ENCODE results near the gene SPATA20.

Gene SPATA20

GRCh38 chr17:50565402-50566350, 18.7 kb downstream of the SPATA20 start:
- Histone ChIP-seq H4K20me1 (ENCODE audit: insufficient read depth) (no peaks in the 10 kb centered on the region), H3K36me3 (ENCODE audit: insufficient read depth) (no peaks in the 10 kb centered on the region), H3K4me1 (ENCODE audit: low read depth, poor library complexity, severe bottlenecking) (peaks cover 6% of the 10 kb centered on the region), H2AFZ (ENCODE audit: low read depth) (no peak overlapping the region), H3K9ac (no peak overlapping the region), H3K27me3 (ENCODE audit: insufficient read depth, low read depth) (peaks cover 71% of the 10 kb centered on the region), H3K4me2 (no peak overlapping the region), H3K27ac (no peak overlapping the region), H3K4me3 (IDR thresholded peaks at IDR 0.05; ENCODE audit: insufficient read depth, low read depth, low read length) (no peak overlapping the region), H3K79me2 (ENCODE audit: insufficient read depth, low read depth) (no peaks in the 10 kb centered on the region)
- TF ChIP-seq, protein P1, sequence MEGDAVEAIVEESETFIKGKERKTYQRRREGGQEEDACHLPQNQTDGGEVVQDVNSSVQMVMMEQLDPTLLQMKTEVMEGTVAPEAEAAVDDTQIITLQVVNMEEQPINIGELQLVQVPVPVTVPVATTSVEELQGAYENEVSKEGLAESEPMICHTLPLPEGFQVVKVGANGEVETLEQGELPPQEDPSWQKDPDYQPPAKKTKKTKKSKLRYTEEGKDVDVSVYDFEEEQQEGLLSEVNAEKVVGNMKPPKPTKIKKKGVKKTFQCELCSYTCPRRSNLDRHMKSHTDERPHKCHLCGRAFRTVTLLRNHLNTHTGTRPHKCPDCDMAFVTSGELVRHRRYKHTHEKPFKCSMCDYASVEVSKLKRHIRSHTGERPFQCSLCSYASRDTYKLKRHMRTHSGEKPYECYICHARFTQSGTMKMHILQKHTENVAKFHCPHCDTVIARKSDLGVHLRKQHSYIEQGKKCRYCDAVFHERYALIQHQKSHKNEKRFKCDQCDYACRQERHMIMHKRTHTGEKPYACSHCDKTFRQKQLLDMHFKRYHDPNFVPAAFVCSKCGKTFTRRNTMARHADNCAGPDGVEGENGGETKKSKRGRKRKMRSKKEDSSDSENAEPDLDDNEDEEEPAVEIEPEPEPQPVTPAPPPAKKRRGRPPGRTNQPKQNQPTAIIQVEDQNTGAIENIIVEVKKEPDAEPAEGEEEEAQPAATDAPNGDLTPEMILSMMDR (conservative IDR thresholded peaks at IDR 0.05; ENCODE audit: low read depth, low read length): no peak

DNA sequence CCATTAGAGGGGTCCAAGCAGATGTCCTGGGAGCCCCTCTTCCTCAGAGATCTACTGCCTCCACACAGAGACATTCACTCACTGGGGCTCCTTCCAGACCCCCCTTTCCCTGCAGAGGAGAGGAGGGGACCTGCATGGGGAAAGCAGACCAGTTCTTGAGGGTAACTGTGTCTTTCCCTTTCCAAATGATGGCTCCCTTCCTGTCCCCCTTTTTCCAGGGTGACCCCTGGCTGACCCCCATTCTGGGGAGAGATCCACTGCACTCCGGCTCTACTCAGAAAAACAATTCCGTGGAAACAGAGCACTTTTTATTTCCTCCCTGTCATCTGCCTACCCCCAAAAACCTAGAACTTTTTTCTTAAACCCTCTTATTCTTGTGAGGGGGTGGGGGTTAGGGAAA, 19.9 kb downstream of the SPATA20 start:
- Histone ChIP-seq H3K4me3 (IDR thresholded peaks at IDR 0.05; ENCODE audit: insufficient read depth, low read depth, low read length) (no peak overlapping the region), H3K4me2 (no peak overlapping the region), H3K79me2 (ENCODE audit: insufficient read depth, low read depth) (no peaks in the 10 kb centered on the region), H3K36me3 (ENCODE audit: insufficient read depth) (no peaks in the 10 kb centered on the region), H2AFZ (ENCODE audit: low read depth) (no peak overlapping the region), H3K9ac (no peak overlapping the region), H3K27me3 (ENCODE audit: insufficient read depth, low read depth) (peaks cover 64% of the 10 kb centered on the region), H4K20me1 (ENCODE audit: insufficient read depth) (no peaks in the 10 kb centered on the region), H3K4me1 (ENCODE audit: low read depth, poor library complexity, severe bottlenecking) (no peaks in the 10 kb centered on the region), H3K27ac (no peak overlapping the region)
- TF ChIP-seq, protein P1 (conservative IDR thresholded peaks at IDR 0.05; ENCODE audit: low read depth, low read length): no peak

GRCh38 chr17:50568659-50569058, 21.7 kb downstream of the SPATA20 start:
- H3K79me2 ChIP-seq (ENCODE audit: insufficient read depth, low read depth): no peaks in the 10 kb centered on the region
- no peaks in the 10 kb centered on the region for H4K20me1 ChIP-seq (ENCODE audit: insufficient read depth)
- H3K9ac ChIP-seq: no peak overlapping the region
- no peaks in the 10 kb centered on the region for H3K36me3 ChIP-seq (ENCODE audit: insufficient read depth)
- no peaks in the 10 kb centered on the region for H3K4me1 ChIP-seq (ENCODE audit: low read depth, poor library complexity, severe bottlenecking)
- H3K27ac ChIP-seq: no peak overlapping the region
- no peak overlapping the region for H3K4me3 ChIP-seq (IDR thresholded peaks at IDR 0.05; ENCODE audit: insufficient read depth, low read depth, low read length)
- H3K4me2 ChIP-seq: no peak overlapping the region
- H3K27me3 ChIP-seq (ENCODE audit: insufficient read depth, low read depth): peaks cover 47% of the 10 kb centered on the region
- H2AFZ ChIP-seq (ENCODE audit: low read depth): no peak overlapping the region
- TF ChIP-seq, protein P1 (conservative IDR thresholded peaks at IDR 0.05; ENCODE audit: low read depth, low read length): no peak

GRCh38 chr17:50569592-50569991, 22.6 kb downstream of the SPATA20 start:
- TF ChIP-seq, protein P1 (conservative IDR thresholded peaks at IDR 0.05; ENCODE audit: low read depth, low read length): no peak
- Histone ChIP-seq H3K79me2 (ENCODE audit: insufficient read depth, low read depth) (no peaks in the 10 kb centered on the region), H3K36me3 (ENCODE audit: insufficient read depth) (no peaks in the 10 kb centered on the region), H4K20me1 (ENCODE audit: insufficient read depth) (no peaks in the 10 kb centered on the region), H3K9ac (no peak overlapping the region), H3K4me3 (IDR thresholded peaks at IDR 0.05; ENCODE audit: insufficient read depth, low read depth, low read length) (no peak overlapping the region), H3K4me2 (no peak overlapping the region), H3K27ac (no peak overlapping the region), H2AFZ (ENCODE audit: low read depth) (no peak overlapping the region), H3K4me1 (ENCODE audit: low read depth, poor library complexity, severe bottlenecking) (no peaks in the 10 kb centered on the region), H3K27me3 (ENCODE audit: insufficient read depth, low read depth) (peaks cover 39% of the 10 kb centered on the region)
